HCT116 (cell line): Measurements from ENCODE around the gene MAP3K9.
"Not testable (repeated sequence)": the region's sequence is repeated elsewhere in the genome, so short reads cannot be mapped to it uniquely, and the experiment has no call there.

Source experiments
- CTCF ChIP-seq, 3 experiments: fragments of 200-600 bp in 1 of 3; sonication (generic) in 1 of 3; IDR thresholded peaks in 2 of 3; conservative IDR thresholded peaks in 1 of 3; 2 replicates each; pipeline ENCODE4 v1.5.1; 2012 to 2017; ENCODE audit warnings: low read depth in 2 of 3, low read length in 2 of 3, antibody characterized with exemption in 1 of 3, borderline replicate concordance in 1 of 3, control low read depth in 1 of 3, mild to moderate bottlenecking in 1 of 3, mixed read lengths in 1 of 3, mixed run types in 1 of 3, moderate library complexity in 1 of 3; ENCODE audit not compliant: insufficient read depth in 1 of 3
- EZH2 ChIP-seq: fragments of 200-600 bp; sonication (generic); IDR thresholded peaks from 2 replicates; pipeline ENCODE4 v1.6.1; 2017; ENCODE audit warnings: antibody characterized with exemption, mixed run types

DNA sequence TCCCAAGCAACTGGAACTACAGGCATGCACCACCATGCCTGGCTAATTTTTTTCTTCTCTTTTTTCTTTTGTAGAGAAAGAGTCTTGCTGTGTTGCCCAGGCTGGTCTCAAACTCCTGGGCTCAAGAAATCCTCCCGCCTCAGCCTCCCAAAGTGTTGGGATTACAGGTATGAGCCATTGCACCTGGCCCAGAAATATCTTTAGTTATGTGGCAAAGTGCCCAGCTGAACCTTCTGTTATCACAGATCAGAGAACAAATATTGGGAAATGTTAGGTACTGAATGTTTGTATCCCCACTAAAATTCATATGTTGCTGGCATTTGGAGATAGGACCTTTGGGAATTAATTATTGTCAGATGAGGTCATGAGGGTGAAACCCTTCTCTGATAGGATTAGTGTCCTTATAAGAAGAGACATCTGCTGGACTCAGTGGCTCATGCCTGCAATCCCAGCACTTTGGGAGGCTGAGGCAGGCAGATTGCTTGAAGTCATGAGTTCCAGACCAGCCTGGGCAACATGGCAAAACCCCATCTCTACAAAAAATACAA lies 105.6 kb downstream of the MAP3K9 start:
- TF ChIP-seq CTCF (IDR thresholded peaks at IDR 0.05 in 2 of 3, conservative IDR thresholded peaks at IDR 0.05 in 1 of 3; ENCODE audit: borderline replicate concordance in 1 of 3, insufficient read depth in 1 of 3, low read depth in 2 of 3, low read length in 2 of 3); EZH2: not testable (repeated sequence)
